Mesothelial cell of epicardium (in vitro differentiated cells): ENCODE data around the gene CYP4F22. TPM values are rescaled to one million over a fixed set of nuclear protein-coding genes. Genes with fewer than 3 reads are reported as not detected.

ENCODE experiments used
- DNase-seq, 2 experiments: peaks; one replicate each; pipeline ENCODE4 v3.0.0; 2021; ENCODE audit warnings: low spot score in 2 of 2; ENCODE audit not compliant: unreplicated experiment in 2 of 2
- H3K27ac Mint-ChIP-seq: 2 replicates; pipeline ENCODE4 v1.8.0; 2021; ENCODE audit warnings: mixed read lengths
- H3K27me3 Mint-ChIP-seq: 2 replicates; pipeline ENCODE4 v1.8.0; 2021; ENCODE audit warnings: low read depth, mixed read lengths
- H3K36me3 Mint-ChIP-seq: 2 replicates; pipeline ENCODE4 v1.8.0; 2021; ENCODE audit warnings: mixed read lengths
- H3K4me1 Mint-ChIP-seq: 2 replicates; pipeline ENCODE4 v1.8.0; 2021; ENCODE audit warnings: mixed read lengths
- H3K4me3 Mint-ChIP-seq: 2 replicates; pipeline ENCODE4 v1.8.0; 2021; ENCODE audit warnings: mild to moderate bottlenecking, moderate library complexity, mixed read lengths
- H3K9me3 Mint-ChIP-seq: 2 replicates; pipeline ENCODE4 v1.8.0; 2021; ENCODE audit warnings: mixed read lengths
- CTCF ChIP-seq: fragments of 200-600 bp; sonication (generic); IDR thresholded peaks from one replicate; pipeline ENCODE4 v1.5.0; 2021; ENCODE audit warnings: antibody characterized with exemption; ENCODE audit not compliant: unreplicated experiment
- total RNA-seq: library from RNA; stranded (reverse); gene quantifications from 3 replicates; pipeline ENCODE4 v1.2.1, GENCODE V29; 2021

Gene CYP4F22
- total RNA-seq, 1 donor from 2014 or later = not detected

GRCh38 chr19:15563325-15563794 is 55.0 kb downstream of the CYP4F22 start:
- Mint-ChIP-seq H3K27me3 (no peaks in the 10 kb centered on the region), H3K4me3 (no peak overlapping the region), H3K36me3 (no peaks in the 10 kb centered on the region), H3K27ac (no peak overlapping the region), H3K9me3 (peaks cover 35% of the 10 kb centered on the region), H3K4me1 (no peaks in the 10 kb centered on the region)
- no peak for DNase-seq
- TF ChIP-seq CTCF = no peak

- Mint-ChIP-seq H3K4me1 (no peaks in the 10 kb centered on the region), H3K27ac (no peak overlapping the region), H3K36me3 (no peaks in the 10 kb centered on the region), H3K9me3 (peaks cover 36% of the 10 kb centered on the region), H3K27me3 (no peaks in the 10 kb centered on the region), H3K4me3 (no peak overlapping the region)
- no peak for DNase-seq
- no peak for TF ChIP-seq CTCF
Observed at GRCh38 chr19:15563931-15564330, 55.6 kb downstream of the CYP4F22 start.

GRCh38 chr19:15564534-15565168 is 56.3 kb downstream of the CYP4F22 start:
- H3K27me3 Mint-ChIP-seq = no peaks in the 10 kb centered on the region
- H3K4me3 Mint-ChIP-seq = no peak overlapping the region
- TF ChIP-seq CTCF = no peak
- no peaks in the 10 kb centered on the region for H3K36me3 Mint-ChIP-seq
- no peak for DNase-seq
- no peaks in the 10 kb centered on the region for H3K4me1 Mint-ChIP-seq
- H3K9me3 Mint-ChIP-seq = peaks cover 41% of the 10 kb centered on the region
- no peak overlapping the region for H3K27ac Mint-ChIP-seq

- Mint-ChIP-seq H3K27ac (no peak overlapping the region), H3K27me3 (no peaks in the 10 kb centered on the region), H3K4me1 (no peaks in the 10 kb centered on the region), H3K9me3 (peaks cover 65% of the 10 kb centered on the region), H3K4me3 (no peak overlapping the region), H3K36me3 (peaks cover 3% of the 10 kb centered on the region)
- TF ChIP-seq CTCF = no peak
- no peak for DNase-seq
Observed at GRCh38 chr19:15570420-15570819, 62.1 kb downstream of the CYP4F22 start.

GRCh38 chr19:15575406-15575805 is 67.1 kb downstream of the CYP4F22 start:
- peaks cover 57% of the 10 kb centered on the region for H3K9me3 Mint-ChIP-seq
- H3K36me3 Mint-ChIP-seq = peaks cover 5% of the 10 kb centered on the region
- no peaks in the 10 kb centered on the region for H3K27me3 Mint-ChIP-seq
- H3K4me1 Mint-ChIP-seq = no peaks in the 10 kb centered on the region
- no peak for DNase-seq
- no peak for TF ChIP-seq CTCF
- H3K4me3 Mint-ChIP-seq = no peak overlapping the region
- no peak overlapping the region for H3K27ac Mint-ChIP-seq
